SK-N-SH (cell line): ENCODE data around the gene GCNT2. TPM values are rescaled to one million over a fixed set of nuclear protein-coding genes. Genes with fewer than 3 reads are reported as not detected.
"Not testable (repeated sequence)": the region's sequence is repeated elsewhere in the genome, so short reads cannot be mapped to it uniquely, and the experiment has no call there.

ENCODE experiments used
- CTCF ChIA-PET: fragments of 300-600, 350-600 bp; formaldehyde crosslinking; extraction: SDS; loops from one replicate; lab custom pipeline; 2021; lab: Yijun Ruan, JAX
- POLR2A ChIA-PET: fragments of 350-600 bp; sonication (Branson Sonifier 250); formaldehyde crosslinking; extraction: SDS; loops from one replicate; lab custom pipeline; 2020; ENCODE audit warnings: antibody characterized with exemption, inconsistent platforms; lab: Yijun Ruan, JAX
- DNase-seq: peaks from one replicate; pipeline ENCODE4 v3.0.0; 2012
- H2AFZ ChIP-seq: fragments of 200-600 bp; sonication (generic); 2 replicates; pipeline ENCODE4 v1.8.1; 2016; ENCODE audit warnings: antibody characterized with exemption, mild to moderate bottlenecking, low read depth
- H3F3A ChIP-seq: fragments of 200-600 bp; sonication (generic); replicated peaks from 2 replicates; pipeline ENCODE3; 2016; ENCODE audit warnings: antibody characterized with exemption, mild to moderate bottlenecking; ENCODE audit not compliant: insufficient read depth
- H3K27ac ChIP-seq, 2 experiments: fragments of 200-500 bp in 1 of 2; fragments of 200-600 bp in 1 of 2; sonication (Bioruptor generic) in 1 of 2; sonication (generic), shearing (Covaris generic) in 1 of 2; 2 replicates each; pipeline versions ENCODE4 v1.5.1 to v1.6.1; 2014 to 2016; ENCODE audit warnings: low read depth in 2 of 2, inconsistent platforms in 1 of 2, low read length in 1 of 2, mild to moderate bottlenecking in 1 of 2, mixed read lengths in 1 of 2
- H3K27me3 ChIP-seq: fragments of 200-600 bp; sonication (generic), shearing (Covaris generic); 2 replicates; pipeline ENCODE4 v1.6.1; 2016; ENCODE audit warnings: mixed run types; ENCODE audit not compliant: insufficient read depth
- H3K36me3 ChIP-seq, 2 experiments: fragments of 200-500 bp in 1 of 2; fragments of 200-600 bp in 1 of 2; sonication (Bioruptor generic) in 1 of 2; sonication (generic) in 1 of 2; replicated peaks in 1 of 2; 2 replicates each; pipeline versions ENCODE3 to v1.5.1; 2014 to 2016; ENCODE audit warnings: low read length in 1 of 2, mild to moderate bottlenecking in 1 of 2; ENCODE audit not compliant: insufficient read depth in 2 of 2, control insufficient read depth in 1 of 2
- H3K4me1 ChIP-seq, 2 experiments: fragments of 200-500 bp in 1 of 2; fragments of 200-600 bp in 1 of 2; sonication (Bioruptor generic) in 1 of 2; sonication (generic), shearing (Covaris generic) in 1 of 2; 2 replicates each; pipeline versions ENCODE4 v1.5.1 to v1.6.1; 2014 to 2016; ENCODE audit warnings: low read depth in 1 of 2, low read length in 1 of 2, mixed run types in 1 of 2; ENCODE audit not compliant: insufficient read depth in 2 of 2, control insufficient read depth in 1 of 2
- H3K4me2 ChIP-seq: fragments of 200-600 bp; sonication (generic), shearing (Covaris generic); 2 replicates; pipeline ENCODE4 v1.6.1; 2017; ENCODE audit warnings: mixed run types
- H3K4me3 ChIP-seq, 2 experiments: fragments of 200-500 bp in 1 of 2; fragments of 200-600 bp in 1 of 2; sonication (Bioruptor generic) in 1 of 2; sonication (generic), shearing (Covaris generic) in 1 of 2; 2 replicates each; pipeline versions ENCODE4 v1.5.1 to v1.8.1; 2014 to 2016; ENCODE audit warnings: low read depth in 2 of 2, inconsistent platforms in 1 of 2, low read length in 1 of 2, mild to moderate bottlenecking in 1 of 2, mixed read lengths in 1 of 2, moderate library complexity in 1 of 2
- H3K79me2 ChIP-seq: fragments of 200-600 bp; sonication (generic); 2 replicates; pipeline ENCODE4 v1.8.1; 2017; ENCODE audit warnings: mild to moderate bottlenecking; ENCODE audit not compliant: insufficient read depth
- H3K9ac ChIP-seq: fragments of 200-600 bp; sonication (generic); 2 replicates; pipeline ENCODE4 v1.6.1; 2017; ENCODE audit warnings: mixed run types
- H3K9me2 ChIP-seq: fragments of 200-600 bp; sonication (generic); 2 replicates; pipeline ENCODE4 v1.6.1; 2017; ENCODE audit warnings: mixed run types
- H3K9me3 ChIP-seq: fragments of 200-600 bp; sonication (generic); 2 replicates; pipeline ENCODE4 v1.6.1; 2017; ENCODE audit warnings: mixed run types, mild to moderate bottlenecking, moderate library complexity
- H4K20me1 ChIP-seq: fragments of 200-600 bp; sonication (generic); 2 replicates; pipeline ENCODE4 v1.6.1; 2017; ENCODE audit warnings: mild to moderate bottlenecking, mixed run types; ENCODE audit not compliant: insufficient read depth
- FOXJ3 ChIP-seq: sonication (generic); formaldehyde crosslinking; IDR thresholded peaks from 2 replicates; pipeline ENCODE4 v1.5.1; 2020; ENCODE audit warnings: mild to moderate bottlenecking, missing genetic modification reagents
- IRF3 ChIP-seq: fragments of 150-350 bp; IDR thresholded peaks from 2 replicates; pipeline ENCODE4 v1.6.1; 2016; ENCODE audit warnings: mild to moderate bottlenecking, low read depth, low read length
- RFX5 ChIP-seq: IDR thresholded peaks from 2 replicates; pipeline ENCODE4 v1.6.1; 2012; ENCODE audit warnings: mild to moderate bottlenecking, improper control_type of control experiment, low read length
- WGBS: methylation state at CpG from one replicate; pipeline ENCODE4 v1.1.6; 2017; ENCODE audit warnings: low lambda C conversion rate; 5-methylcytosine and 5-hydroxymethylcytosine counted together
- polyA plus RNA-seq, 3 experiments: library from polyadenylated mRNA; depleted of rRNA; stranded (reverse); fragments of >200 nt; gene quantifications; 2 replicates each; pipeline ENCODE4 v1.2.3, GENCODE V29; 2012

Gene GCNT2
- polyA plus RNA-seq, 1 of the 3 experiments (the other 2 are of a cell fraction) = 0.13 TPM

GRCh38 chr6:10579803-10580202 is 58.7 kb downstream of the GCNT2 start:
- Histone ChIP-seq H3K9ac (no peak overlapping the region), H2AFZ (no peak overlapping the region), H3K4me2 (no peak overlapping the region), H3K27ac (no peak overlapping the region), H4K20me1 (no peaks in the 10 kb centered on the region), H3K36me3 (no peaks in the 10 kb centered on the region), H3K9me2 (no peaks in the 10 kb centered on the region), H3F3A (no peaks in the 10 kb centered on the region), H3K9me3 (no peaks in the 10 kb centered on the region), H3K27me3 (no peaks in the 10 kb centered on the region), H3K4me3 (no peak overlapping the region), H3K79me2 (no peaks in the 10 kb centered on the region), H3K4me1 (peaks cover 0 to 7% of the 10 kb centered on the region in 2 experiments; a peak in 1 of 4 replicates)
- TF ChIP-seq FOXJ3 (CRISPR knock-in tag) = no peak
- TF ChIP-seq IRF3 = no peak
- POLR2A ChIA-PET = no interaction called here
- CTCF ChIA-PET = interaction anchor here (0.8 kb wide), 2 partner anchors 14 to 101 kb away, joined by 3 read pairs; no protein-coding TSS in a partner anchor
- DNase-seq = no peak
- WGBS = 71% methylated on average over 4 of the region's 4 CpGs

DNA sequence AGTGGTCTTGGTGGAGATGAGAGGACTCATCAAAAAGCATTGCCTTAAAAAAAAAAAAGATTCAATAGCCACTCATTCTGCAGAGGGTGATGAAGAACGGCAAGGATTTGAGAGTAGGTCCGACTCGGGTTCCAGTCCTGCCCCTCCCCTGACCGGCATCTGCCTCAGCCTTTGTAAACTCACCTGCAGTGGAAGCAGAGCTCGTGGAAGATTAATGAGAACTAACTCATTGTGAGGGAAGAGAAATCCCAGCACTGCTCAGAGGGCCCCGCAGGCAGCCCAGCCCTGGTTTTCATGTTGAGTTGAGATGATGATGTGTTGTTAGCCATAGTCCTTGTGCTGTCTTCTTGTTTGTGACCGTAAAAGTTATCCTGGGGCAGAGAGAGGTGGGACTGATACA is 59.4 kb downstream of the GCNT2 start:
- Histone ChIP-seq H3K9ac (no peak overlapping the region), H3K27ac (no peak overlapping the region), H4K20me1 (no peaks in the 10 kb centered on the region), H3K9me3 (no peaks in the 10 kb centered on the region), H3K4me3 (no peak overlapping the region), H3K4me1 (peaks cover 0 to 13% of the 10 kb centered on the region in 2 experiments; a peak in 1 of 4 replicates), H3K4me2 (no peak overlapping the region), H3K36me3 (no peaks in the 10 kb centered on the region), H3K79me2 (no peaks in the 10 kb centered on the region), H3K9me2 (no peaks in the 10 kb centered on the region), H2AFZ (no peak overlapping the region), H3K27me3 (no peaks in the 10 kb centered on the region; the same call in 1 of the 2 replicates), H3F3A (no peaks in the 10 kb centered on the region)
- TF ChIP-seq RFX5 = no peak
- POLR2A ChIA-PET = no interaction called here
- CTCF ChIA-PET = no interaction called here
- DNase-seq = no peak
- 83% methylated on average over 6 of the region's 7 CpGs for WGBS

GRCh38 chr6:10581402-10581801 is 60.3 kb downstream of the GCNT2 start:
- peaks cover 0 to 14% of the 10 kb centered on the region in 2 experiments; a peak in 1 of 4 replicates for H3K4me1 ChIP-seq
- H3K9me2 ChIP-seq, H3K27ac ChIP-seq, H3K4me2 ChIP-seq, H3K9me3 ChIP-seq, H3K36me3 ChIP-seq, H3K27me3 ChIP-seq, H3K9ac ChIP-seq, H4K20me1 ChIP-seq, CTCF ChIA-PET, POLR2A ChIA-PET, H2AFZ ChIP-seq, H3K79me2 ChIP-seq, H3K4me3 ChIP-seq, DNase-seq, H3F3A ChIP-seq: not testable (repeated sequence)
- 50% methylated on average over 4 of the region's 4 CpGs for WGBS
